Esophagus squamous epithelium (tissue), 4 donors: ENCODE results near the gene SIN3B.

ENCODE experiments used
- CTCF ChIP-seq, 6 experiments: fragments of 450-650 bp in 4 of 6; fragments of 200-600 bp in 2 of 6; sonication (generic) in 2 of 6; IDR thresholded peaks; one replicate each; pipeline ENCODE4 v1.5.1; 2016 to 2019; ENCODE audit warnings: antibody characterized with exemption in 6 of 6, mild to moderate bottlenecking in 4 of 6, moderate library complexity in 4 of 6
- POLR2A ChIP-seq, 4 donors: fragments of 450-650 bp; IDR thresholded peaks; one replicate each; pipeline ENCODE4 v1.6.1; 2017; ENCODE audit warnings: antibody characterized with exemption in 4 of 4, mild to moderate bottlenecking in 4 of 4, moderate library complexity in 3 of 4

GRCh38 chr19:16834747-16835146 is 5.5 kb downstream of the SIN3B start:
- TF ChIP-seq POLR2A (IDR thresholded peaks at IDR 0.05) (no peak), CTCF (IDR thresholded peaks at IDR 0.05) (no peak)
